NCI-H146 treated with DMSO at 0.1 percent for 48 hours (cell line): ENCODE data around the gene LRRC8E.

Source experiments
- DNase-seq: peaks from one replicate; lab custom pipeline; 2025; ENCODE audit not compliant: unreplicated experiment; lab: John Stamatoyannopoulos, UW

The LRRC8E gene

DNA sequence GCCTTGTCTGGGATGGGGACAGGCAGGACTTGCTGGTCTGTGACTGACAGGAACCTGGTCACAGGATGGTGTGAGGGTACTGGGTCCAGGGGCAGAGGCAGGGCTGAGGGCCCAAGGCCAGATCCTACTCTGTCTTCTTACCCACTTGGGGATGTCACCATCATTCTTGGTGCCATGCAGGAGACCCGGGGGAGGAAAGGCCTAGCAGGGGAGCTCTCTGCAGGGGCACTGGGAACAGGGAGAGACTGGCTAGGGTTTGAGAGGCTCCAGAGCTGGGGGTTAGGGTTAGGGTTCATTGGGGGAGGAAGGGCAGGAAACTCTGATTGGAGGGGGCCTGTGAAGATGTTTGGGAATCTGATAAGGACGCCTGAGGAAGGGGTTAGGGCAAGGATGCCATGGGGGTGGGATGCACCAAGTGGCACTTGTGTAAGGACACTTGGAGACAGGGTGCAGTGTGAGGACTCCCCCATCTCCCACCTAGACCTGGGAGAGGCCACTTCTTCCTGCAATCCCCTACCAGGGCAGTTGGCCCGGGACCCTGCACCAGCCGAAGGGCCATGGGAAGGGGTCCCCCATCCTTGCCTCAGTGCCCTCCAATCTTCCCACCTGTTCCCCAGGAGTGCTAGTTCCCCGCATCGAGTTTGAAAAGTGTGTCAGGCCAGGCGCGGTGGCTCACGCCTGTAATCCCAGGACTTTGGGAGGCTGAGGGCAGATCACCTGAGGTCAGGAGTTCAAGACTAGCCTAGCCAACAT is 21.0 kb upstream of the LRRC8E start:
- no peak for DNase-seq

DNA sequence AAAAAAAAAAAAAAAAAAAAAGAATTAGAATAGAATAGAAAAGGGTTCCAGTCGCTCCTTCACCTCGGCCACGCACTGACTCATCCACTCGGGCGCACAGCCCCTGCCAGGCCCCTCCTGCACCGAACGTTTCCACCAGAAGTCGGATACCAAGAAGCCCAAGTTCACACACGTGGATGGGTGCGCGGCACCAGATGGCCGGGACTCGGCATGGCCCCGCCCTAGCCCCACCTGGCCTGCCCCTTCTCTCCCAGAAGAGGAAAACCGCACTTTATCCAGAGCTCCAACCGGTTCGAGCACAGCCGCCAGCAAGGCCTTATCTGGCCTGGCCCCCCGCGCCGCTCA is 20.0 kb upstream of the LRRC8E start:
- no peak for DNase-seq

DNA sequence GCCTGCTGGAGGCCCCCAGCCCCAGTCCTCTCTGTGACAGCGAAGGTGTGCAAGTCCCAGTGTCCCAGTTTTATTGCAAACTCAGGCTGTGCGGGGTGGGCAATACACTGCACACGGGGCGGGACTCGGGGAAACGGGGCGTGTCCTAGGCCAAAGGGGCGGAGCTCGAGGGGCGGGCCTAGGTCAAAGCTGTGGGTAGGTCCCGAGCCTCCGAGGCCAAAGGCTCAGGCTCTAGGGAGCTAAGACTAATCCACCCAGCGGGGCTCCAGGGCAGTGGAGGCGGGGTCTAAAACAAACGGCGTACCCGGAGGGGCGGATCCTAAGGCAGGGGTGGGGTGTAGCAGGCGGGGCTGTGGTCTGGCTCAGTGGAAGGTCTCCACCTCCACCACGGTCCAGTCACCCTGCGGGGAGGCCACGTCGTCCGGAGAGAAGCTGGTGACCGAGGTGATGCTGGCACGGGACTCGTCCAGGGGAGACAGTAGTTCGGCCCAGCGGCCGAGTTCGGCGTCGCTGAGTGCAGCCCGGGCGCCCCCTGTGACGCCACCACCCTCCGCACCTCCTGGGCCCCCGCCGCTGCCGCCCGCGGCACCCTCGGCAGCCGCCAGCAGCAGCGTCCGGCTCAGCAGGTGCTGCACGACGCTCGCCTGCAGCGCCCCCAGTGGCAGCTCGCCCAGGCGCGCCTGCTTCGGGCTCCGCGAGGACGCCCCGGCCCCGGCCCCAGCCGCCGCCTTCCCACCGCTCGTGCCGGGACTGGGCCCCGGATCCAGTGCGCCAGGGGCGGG is 19.4 kb upstream of the LRRC8E start:
- no peak for DNase-seq

DNA sequence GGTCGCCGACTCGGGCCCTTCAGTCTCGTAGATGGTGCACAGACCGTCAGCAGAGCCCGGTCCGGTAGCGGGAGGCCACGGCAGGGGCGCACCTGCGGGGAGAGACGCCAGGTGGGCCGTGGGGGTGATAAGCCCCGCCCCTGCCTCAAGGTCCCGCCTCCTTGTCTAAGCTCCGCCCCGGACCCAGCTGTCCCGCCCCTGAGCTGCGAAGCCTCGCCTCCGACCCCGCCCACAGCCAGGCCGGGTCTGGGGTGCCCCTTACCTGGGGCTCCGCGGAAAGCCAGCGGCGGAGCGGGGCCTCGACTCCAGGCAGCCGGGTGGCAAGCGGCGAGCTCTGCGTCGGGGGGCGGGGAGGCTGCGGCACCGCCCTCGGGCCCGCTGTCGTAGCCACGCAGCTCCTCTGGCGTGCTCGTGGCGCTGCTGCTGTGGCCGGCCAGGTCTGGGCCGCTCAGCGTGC is 18.8 kb upstream of the LRRC8E start:
- no peak for DNase-seq

DNA sequence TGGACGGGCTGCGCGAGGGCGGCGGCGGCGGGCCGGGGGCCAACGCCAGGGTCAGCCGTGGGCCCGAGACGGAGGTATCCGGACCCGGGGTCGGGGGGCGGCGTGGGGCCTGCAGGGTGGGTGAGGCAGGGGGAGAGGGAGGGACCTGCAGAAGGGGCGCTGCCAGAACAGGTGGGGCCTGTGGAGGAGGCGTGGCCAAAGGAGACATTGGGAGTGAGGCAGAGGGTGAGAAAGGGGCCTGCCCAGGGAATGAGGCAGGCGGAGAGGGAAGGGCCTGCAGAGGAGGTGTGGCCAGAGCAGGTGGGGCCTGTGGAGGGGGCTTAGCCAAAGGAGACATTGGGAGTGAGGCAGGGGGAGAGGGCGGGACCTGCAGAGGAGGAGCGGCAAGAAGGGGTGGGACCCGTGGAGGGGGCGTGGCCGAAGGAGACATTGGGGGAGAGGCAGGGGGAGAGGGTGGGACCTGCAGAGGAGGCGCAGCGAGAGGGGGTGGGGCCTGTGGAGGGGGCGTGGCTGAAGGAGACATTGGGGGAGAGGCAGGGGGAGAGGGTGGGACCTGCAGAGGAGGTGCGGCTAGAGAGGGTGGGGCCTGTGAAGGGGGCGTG is 18.3 kb upstream of the LRRC8E start:
- DNase-seq, result no peak

DNA sequence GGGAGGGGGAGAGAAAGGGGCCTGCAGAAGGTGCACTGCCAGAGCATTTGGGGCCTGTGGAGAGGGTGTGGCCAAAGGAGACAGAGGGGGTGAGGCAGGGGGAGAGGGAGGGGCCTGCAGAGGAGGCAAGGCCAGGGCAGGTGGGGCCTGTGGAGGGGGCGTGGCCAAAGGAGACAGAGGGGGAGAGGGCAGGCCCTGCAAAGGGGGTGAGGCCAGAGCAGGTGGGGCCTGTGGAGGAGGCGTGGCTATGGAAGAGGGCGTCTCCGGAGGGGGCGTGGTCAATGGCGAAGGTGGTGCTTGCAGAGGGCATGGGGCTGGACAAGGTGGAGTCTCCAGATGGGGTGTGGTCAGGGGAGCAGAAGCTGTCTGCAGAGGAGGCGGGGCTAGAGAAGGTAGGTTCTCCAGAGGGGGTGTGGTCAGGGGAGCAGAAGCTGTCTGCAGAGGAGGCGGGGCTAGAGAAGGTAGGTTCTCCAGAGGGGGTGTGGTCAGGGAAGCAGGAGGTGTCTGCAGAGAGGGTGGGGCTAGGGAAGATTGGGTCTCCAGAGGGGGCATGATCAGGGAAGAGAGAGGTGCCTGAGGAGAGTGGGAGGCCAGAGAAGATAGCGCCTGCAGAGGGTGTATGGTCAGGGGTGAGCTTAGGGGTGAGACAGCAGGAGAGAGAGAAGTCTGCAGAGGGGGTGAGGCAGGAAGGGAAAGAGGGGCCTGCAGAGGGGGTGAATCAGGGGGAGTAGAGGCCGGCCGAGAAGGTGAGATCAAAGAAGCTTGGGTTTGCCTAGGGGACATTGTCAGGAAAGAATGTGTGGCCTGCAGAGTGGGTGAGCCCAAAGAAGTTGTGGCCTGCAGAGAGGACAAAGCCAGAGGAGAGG is 17.5 kb upstream of the LRRC8E start:
- no peak for DNase-seq

DNA sequence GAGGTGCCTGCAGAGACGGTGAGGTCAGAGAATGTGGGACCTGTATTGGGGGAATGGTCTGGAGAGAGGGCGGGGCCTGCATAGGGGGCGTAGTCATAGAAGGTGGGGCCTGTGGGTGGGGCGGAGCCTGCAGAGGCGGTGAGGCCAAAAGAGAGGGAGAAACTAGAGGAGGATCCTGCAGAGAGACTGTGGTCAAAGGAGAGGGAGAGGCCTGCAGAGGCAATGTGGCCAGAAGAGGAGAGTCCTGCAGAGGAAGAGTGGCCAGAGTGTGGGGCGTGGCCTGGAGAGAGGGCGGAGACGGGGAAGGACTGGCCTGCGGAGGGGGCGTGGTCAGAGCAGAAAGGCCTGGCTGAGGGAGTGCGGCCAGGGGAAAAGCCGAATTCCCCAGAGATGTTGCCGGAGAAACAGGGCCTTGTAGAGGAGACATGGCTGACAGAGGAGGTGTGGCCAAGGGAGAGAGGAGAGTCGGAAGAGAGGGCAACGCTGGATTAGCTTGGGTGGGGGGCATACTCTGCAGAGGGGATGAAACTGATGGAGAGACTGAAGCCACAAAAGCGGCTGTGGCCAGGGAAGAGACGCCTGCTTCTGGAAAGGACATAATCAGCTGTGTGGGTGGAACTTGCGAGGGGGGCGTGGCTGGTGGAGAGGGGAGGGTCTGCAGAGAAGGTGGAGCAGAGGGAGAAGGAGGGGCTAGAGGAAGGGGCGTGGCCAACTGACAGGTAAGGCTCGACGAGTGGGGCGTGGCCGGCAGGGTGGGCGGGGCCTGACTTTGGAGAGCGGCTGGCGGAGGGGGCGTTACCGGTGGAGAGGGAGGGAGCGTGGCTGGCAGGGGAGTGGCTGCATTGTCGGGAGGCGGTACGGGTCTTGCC is 16.6 kb upstream of the LRRC8E start:
- DNase-seq, result no peak

DNA sequence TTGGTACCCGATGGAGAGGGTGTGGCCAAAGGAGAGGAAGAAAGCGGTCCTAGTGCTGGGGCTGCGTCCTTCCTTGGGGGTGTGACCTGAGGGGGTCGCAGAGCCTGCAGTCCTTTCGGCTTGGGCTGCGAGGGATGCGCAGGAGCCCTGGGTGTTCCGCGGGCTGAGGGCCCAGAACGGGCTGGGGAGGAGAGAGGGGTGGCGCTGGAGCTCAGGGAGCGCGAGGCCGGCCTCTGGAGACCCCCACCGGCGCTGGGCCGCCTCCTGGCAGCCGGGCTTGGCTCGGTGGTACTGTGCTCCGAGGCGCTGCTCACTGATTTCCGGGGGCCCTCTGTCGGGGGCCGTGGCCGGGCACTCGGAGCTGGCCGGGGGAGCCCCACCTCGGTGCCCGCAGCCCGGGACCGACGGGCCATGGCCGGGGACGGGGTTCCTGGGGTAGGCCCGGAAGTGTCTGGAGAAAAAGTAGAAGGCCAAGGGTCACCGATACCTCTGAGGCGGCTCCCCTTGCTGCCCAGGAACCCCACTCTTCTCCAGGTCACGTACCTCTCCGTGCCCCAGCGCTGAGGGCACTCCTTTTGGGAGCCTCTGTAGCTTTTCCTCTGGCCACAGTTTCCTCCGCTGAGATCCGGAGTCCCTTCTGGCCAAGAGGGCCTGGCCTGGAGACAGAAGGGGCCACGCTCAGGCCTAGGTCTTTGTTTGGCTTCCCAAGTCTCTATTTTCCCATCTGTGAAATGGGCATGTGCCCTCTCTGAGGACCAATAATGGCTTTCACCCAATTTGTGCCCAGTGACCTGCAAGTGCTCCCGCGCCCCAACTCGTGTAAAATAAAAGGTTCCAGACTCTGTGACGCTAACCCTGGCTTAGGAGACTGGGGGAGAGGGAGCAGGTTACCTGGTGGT is 15.8 kb upstream of the LRRC8E start:
- DNase-seq, result no peak

DNA sequence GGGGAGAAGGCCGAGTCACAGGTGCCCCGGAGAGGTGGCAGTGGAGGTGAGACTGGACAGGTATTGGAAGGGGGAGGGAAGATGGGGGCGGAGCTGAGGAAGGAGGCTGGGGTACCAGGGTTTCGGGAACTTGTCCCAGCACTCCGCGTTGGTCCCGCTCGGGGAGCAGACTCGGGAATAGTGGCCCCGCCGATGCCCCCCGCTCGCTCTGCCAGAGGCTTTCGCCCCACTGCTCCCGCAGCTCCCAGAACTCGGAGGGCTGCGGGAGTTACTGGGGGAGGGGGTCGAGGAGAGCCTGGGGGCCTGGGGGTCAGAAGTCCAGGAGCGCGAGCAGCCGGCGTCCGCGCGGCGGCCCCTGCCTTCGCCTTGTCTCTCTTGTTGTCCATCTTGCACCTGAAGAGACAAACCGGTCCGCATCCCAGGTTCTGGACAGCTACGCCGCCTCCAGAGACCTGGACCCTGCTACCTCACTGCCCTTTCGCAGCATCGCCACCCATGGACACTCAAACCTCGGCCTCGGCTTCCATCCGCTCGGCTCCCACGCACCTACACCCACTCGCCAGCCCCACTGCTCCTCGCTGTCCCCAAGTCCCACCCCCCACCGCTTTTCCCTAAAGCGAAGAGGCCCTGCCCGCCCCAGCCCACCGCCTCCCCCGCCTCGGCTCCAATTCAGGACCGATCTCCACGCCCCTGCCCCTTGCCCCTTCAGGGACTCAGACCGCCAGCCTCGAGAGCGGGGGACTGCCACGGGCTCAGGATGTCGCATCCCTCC is 14.8 kb upstream of the LRRC8E start:
- DNase-seq, result no peak

DNA sequence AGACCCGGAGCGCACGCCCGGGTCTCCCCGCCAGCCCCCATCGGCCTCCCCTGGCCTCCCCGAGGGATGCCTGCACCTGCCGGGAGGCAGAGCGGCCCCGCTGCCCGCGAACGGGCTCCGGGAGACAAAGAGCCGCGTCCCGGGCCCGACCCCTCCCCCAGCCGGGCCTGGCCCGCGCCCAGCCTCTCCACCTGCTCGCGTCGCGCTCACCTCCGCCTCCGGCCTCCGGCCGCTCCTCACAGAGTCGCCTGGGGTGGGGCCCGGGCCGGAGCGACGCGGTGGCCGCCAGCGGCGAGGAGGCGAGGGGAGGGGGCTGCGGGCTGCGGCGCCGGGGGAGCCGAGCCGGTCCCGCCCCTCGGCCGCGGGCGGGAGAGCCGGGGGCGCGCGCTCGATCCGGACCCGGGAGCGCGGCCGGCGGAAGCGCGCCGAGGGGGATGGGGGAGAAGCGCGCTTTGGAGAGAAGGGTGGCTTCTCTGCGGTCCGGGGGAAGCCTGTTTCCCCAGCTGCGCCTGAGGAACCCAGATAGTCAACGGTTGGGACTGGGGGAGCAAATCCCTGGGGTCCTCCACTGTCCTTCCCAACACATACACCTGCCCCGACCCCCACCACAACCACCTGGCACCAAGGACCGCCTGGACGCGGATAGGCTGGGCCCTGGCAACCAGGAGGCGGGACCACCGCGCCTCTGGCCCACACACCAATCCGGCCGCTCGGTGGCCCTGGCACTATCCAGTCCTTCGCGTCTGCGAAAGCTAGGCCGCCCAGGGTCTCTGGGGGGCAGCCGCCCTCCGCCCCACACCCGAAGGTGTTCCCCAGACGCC is 14.0 kb upstream of the LRRC8E start, which contains the start of gene PRR36:
TSS of gene PRR36 (minus strand) at position 315 of the 821 bp plus-strand sequence. CDS start 701 bp downstream, outside the sequence.
- DNase-seq, result peak; percentile 73

DNA sequence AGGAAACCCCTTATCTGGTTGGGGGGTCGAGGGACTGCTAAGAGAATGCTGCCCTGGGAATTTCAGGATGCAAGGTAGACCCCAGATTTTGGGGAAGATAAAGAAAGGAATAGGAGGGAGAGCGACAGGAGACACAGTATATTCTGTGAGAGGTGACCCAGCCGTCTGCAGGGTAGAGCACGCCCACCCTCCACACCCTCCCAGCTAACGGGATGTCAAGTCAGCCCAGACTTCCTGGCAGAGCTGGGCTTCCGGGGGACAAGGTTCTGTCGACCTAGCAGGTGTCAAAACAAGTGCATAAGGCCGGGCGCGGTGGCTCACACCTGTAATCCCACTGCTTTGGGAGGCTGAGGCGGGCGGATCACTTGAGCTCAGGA is 13.4 kb upstream of the LRRC8E start:
- DNase-seq, result no peak

DNA sequence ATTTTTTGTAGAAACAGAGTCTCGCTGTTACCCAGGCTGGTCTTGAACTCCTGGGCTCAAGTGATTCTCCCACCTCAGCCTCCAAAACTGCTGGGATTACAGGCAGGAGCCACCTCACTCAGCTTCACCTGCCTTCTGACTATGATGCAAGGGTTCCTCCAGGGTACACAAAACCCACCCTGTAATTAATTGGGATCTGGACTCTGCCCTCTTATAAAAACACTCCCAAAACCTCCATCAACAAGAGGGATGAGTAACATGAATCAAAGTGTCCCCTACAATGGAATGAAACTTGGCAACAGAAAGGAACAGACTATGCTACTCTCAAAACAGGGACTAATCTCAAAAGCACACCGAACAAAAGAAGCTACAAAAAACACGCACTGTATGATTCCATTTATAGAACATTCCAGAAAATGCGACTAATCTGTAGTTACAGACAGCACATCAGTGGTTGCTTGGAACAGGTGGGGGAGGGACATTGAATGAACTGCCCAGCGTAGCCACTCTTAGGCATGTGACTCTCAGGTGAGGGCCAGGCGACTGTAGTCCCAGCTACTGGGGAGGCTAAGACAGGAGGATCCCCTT is 11.0 kb upstream of the LRRC8E start:
- no peak for DNase-seq

DNA sequence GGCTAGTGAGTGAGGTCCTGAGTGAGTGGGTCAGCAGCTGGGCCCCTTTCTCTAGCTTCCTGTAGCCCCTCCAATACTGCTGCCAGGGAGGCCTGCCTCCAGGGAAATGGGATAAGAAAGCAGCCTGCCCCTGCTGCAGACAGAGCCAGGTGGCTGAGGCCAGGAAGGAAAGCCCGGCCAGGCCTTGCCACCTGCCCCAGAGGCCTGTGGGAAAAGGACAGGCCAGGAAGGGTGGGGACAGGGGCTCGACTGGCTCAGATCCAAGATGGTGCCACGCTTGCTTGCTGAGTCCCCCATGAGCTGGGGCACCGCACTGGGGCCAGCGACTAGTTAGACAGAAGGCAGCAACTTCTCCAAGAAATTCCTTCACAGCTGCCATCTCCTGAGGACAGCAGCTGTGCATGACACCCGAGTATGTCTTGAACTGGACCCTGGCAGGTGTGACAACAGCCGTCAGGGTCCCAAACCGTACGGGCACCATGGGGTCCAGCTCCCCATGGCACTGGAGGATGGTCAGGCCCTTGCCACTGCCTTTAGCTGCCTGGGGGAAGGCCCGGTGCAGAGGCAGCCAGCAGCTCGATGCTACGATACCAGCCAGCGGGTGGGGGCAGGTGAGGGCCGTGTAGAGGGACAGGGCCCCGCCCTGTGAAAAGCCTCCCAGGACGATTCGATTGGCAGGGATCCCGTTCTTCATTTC is 9.1 kb upstream of the LRRC8E start:
- DNase-seq, result no peak

DNA sequence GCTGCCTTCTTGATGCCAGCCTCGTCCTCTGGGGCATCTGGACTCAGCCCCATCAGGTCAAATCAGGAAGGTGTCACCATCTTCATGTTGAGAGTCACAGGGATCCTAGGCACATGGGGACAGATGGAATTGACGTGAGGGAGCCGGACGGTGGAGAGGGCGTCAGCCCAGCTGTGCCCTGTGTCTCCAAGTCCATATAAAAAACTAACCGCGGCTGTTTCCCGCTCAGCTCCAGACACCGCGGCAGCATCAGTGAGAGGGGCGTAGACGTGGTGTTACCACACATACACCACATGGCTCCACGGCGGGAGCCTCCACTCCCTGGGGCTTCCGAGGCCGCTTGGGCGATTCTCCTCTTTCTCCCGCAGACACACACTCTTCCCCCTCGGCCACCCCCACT is 8.5 kb upstream of the LRRC8E start:
- no peak for DNase-seq

DNA sequence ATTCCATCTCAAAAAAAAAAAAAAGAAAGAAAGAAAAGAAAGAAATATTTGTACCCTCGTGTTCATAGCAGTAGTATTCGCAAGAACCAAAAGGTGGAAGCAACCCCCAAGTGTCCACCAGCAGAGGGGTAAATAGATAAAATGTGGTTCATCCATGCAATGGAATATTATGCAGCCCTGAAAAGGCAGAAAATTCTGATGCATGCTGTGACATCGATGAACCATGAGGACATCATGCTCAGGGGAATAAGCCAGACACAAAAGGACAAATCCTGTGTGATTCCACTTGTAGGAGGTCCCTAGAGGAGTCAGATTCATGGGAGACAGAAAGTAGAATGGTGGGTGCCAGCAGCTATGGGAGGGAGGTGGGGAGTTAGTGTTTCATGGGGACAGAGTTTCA is 6.4 kb upstream of the LRRC8E start:
- no peak for DNase-seq

DNA sequence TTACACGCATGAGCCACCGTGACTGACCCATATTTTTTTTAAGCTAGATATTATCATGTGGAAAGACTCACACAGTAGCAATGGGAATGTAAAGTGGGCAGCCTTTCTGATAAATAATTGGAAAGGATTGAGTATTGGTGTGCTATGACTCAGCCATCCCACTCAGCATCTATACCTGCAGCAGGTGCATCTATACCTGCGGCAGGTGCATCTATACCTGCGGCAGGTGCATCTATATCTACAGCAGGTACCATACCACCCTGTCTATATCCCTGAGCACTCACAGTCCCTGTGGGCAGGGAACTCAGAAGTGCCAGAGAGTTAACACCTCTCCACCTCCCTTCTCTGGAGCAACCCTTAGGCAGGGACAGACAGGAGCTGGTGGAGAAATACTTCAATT is 5.2 kb upstream of the LRRC8E start:
- DNase-seq, result no peak
